ENCODE results near the gene COQ8B. TPM values are rescaled to one million over a fixed set of nuclear protein-coding genes. Genes with fewer than 3 reads are reported as not detected.
A peak's percentile ranks its signal among the peaks of the same experiment; 100 is the strongest.

Gene COQ8B
- total RNA-seq, 2 donors from 2014 or later: 25.5 to 39.8 TPM

DNA sequence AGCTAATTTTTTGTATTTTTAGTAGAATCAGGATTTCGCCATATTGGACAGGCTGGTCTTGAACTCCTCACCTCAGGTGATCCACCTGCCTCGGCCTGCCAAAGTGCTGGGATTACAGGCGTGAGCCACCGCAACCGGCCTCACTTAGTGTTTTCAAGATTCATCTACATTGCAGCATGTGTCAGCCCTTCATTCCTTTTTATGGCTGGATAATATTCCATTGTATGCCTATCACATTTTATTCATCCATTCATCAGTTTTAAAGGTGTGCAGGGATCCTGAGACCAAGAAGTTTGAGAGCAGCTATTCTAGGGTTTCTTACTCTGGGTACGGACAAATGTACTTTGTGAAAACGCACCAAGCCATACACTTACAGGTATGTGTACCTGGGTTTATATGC lies 9.1 kb downstream of the COQ8B start:
- H3K36me3 Mint-ChIP-seq: peaks cover 12 to 18% of the 10 kb centered on the region in 2 donors
- DNase-seq (ENCODE audit: low spot score in 2 of 2) (no peak), ATAC-seq (no peak)
- no peaks in the 10 kb centered on the region for H3K9me3 Mint-ChIP-seq
- peak overlapping the region in 1 of 2 donors; percentile 9 for H3K27ac Mint-ChIP-seq

DNA sequence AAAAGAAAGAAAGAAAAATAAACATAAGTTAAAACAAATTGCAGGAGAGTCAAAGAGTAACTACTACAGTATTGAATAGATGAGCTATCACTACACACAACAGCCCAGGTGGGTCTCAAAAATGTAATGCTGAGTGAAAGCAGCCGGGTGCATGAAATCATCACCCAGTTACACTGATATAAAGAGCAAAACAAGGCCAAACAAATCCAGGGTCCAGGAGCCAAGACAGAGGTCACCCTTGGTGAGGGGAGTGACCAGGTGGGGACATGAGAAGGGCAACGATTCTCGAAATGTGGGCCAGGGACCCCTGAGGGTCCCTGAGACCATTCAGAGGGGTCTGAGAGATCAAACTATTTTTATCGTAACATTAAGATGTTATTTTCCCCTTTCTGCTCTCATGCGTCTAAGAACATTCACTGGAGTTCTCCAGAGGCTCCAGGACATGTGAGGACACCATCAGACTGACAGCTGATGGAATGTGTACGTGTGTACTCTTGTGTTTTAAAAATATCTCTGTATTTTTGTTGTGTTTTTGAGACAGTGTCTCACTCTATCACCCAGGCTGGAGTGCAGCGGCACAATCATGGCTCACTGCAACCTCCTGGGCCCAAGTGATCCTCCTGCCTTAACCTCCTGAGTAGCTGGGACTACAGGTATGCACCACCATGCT lies 10.6 kb downstream of the COQ8B start:
- DNase-seq (ENCODE audit: low spot score in 2 of 2): no peak
- Mint-ChIP-seq H3K27ac (no peak overlapping the region), H3K9me3 (no peaks in the 10 kb centered on the region), H3K36me3 (peaks cover 12% of the 10 kb centered on the region in 2 donors)
- ATAC-seq: no peak

GRCh38 chr19:40705362-40705651 lies 11.4 kb downstream of the COQ8B start:
- ATAC-seq: no peak
- H3K36me3 Mint-ChIP-seq: peaks cover 7 to 12% of the 10 kb centered on the region in 2 donors

DNA sequence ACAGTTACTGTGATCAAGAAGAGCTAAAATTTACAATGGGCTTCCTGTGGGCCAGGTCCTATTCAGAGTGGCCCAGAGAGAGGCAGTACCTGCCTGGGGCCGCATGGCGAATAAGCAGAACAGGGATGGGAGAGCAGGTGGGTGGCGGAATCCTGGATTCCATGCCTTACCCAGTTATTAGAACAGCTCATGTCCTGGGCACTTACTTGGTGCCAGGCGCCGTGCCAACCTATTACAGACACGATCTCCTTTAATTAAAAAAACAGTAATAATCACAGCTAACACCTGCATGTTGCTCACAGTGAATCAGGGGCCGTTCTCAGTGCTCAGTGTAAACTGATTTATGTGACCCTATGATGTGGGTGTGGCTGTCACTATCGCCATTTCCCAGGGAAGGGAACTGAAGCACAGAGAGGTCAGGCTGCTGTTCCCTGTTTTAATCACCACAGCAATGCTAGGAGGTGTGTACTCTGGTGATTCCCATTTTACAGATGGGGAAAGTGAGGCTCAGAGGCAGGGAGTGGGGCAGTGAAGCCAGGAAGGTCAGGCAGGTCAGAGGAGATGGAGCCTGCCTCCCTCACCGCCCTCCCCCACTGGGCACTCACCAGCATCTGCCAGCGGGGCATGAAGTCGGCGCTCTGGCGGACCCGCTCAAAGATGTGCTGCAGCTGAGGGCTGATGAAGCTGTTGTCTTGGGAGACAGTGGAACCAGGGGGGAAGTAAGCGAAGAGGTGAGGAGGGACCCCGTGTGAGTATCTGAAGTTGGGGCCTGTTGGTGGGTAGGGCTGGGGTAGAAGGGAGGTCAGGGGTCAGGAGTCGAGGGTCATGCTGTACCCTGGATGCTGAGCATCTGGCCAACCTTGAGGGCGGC lies 12.0 kb downstream of the COQ8B start:
- ATAC-seq: no peak
- H3K27ac Mint-ChIP-seq: peak overlapping the region; percentile 46 to 79
- H3K9me3 Mint-ChIP-seq: no peaks in the 10 kb centered on the region
- DNase-seq (ENCODE audit: low spot score in 2 of 2): no peak
- peaks cover 6 to 12% of the 10 kb centered on the region in 2 donors for H3K36me3 Mint-ChIP-seq

More at GRCh38 chr19:40705362-40705651, 11.4 kb downstream of the COQ8B start:
- DNase-seq (ENCODE audit: low spot score in 2 of 2): no peak
- Mint-ChIP-seq H3K27ac (peak overlapping the region in 1 of 2 donors; percentile 79), H3K9me3 (no peaks in the 10 kb centered on the region)

DNA sequence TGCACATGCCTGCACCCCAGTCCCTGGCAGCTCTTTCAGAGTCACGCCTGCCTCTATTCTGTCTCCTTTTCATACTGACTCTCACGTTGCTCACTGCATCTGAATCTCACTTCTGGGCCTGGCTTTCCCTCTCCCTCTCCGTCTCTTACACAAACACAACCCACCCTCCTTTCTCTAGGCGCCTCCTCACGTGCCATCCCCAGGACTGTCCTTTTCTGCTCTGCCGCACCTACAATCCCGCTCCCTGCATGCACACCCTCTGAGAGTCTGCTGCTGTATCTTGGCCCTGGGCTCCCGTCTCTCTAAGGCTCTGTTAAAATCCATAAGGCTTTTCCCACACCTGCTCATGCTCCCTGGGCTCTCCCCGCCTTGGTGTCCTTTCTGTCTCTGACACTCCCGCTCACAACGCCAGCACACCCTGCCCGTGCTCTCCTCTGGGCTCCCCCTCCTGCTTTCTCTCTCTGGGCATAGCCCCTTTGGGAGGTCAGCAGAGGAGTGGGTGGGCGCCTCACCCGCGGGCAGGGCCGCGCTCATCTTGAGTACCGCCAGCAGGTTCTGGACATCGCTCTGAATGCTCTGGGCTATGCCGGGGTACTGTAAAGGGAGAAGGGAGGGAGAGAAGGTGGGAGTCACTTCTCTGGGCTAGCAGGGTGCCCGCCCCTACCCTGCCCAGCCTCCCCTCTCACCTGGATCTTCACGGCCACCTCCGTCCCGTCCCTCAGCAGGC lies 13.5 kb downstream of the COQ8B start:
- peaks cover 6 to 7% of the 10 kb centered on the region in 2 donors for H3K36me3 Mint-ChIP-seq
- H3K27ac Mint-ChIP-seq: no peak overlapping the region
- DNase-seq (ENCODE audit: low spot score in 2 of 2) (no peak), ATAC-seq (no peak)
- no peaks in the 10 kb centered on the region for H3K9me3 Mint-ChIP-seq

DNA sequence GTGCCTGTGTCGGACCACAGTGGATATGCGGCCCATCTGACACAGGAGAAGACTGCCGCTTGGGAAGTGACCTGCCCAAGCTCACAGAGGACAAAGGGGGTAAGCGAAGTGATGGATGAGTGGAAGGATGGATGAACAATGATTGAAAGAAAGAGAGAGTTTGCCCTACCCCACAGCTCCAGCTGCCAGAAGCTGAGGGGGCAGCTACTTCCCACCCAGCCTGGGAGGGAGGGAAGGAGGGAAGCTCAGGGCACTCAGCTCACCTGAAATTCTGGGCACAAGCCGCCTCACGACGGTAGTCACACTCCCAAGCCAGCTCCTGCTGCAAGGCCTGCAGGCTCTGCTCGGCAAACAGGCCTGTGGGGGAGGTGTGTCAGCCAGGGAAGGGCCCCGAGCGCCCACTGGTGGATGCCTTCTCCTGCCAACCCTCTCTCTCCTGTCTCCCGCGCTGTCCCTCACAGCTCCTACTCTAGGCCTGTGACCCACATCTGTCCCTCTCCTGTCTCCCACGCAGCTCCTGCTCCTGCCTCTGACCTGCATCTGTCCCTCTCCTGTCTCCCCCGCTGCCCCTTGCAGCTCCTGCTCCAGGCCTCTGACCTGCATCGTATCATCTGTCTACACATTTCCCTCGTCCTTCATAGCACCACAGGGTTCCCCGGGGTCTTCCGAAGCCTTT lies 14.2 kb downstream of the COQ8B start:
- no peak for ATAC-seq
- Mint-ChIP-seq H3K27ac (no peak overlapping the region), H3K9me3 (no peaks in the 10 kb centered on the region), H3K36me3 (peaks cover 6 to 7% of the 10 kb centered on the region in 2 donors)
- no peak for DNase-seq (ENCODE audit: low spot score in 2 of 2)

DNA sequence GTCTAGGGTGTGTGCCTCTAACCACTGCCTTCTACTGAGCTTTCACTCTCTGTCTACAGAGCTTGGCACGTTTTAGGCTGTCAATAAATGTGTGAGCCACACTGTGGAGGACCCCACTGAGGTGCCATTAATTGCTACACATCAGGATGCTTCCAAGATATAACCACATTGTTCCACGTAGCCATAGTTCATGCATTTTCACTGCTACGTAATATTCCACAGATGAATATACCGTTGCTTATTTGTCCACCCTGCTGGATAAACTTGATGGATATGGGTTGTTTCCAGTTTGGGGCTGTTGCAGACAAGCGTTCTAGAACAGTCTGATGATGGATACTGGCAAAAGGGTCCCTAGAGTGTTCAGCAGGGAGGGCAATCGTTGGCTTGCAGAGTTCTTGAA lies 14.9 kb downstream of the COQ8B start:
- ATAC-seq (no peak), DNase-seq (ENCODE audit: low spot score in 2 of 2) (no peak)
- Mint-ChIP-seq H3K9me3 (no peaks in the 10 kb centered on the region), H3K27ac (no peak overlapping the region), H3K36me3 (peaks cover 6 to 7% of the 10 kb centered on the region in 2 donors)

DNA sequence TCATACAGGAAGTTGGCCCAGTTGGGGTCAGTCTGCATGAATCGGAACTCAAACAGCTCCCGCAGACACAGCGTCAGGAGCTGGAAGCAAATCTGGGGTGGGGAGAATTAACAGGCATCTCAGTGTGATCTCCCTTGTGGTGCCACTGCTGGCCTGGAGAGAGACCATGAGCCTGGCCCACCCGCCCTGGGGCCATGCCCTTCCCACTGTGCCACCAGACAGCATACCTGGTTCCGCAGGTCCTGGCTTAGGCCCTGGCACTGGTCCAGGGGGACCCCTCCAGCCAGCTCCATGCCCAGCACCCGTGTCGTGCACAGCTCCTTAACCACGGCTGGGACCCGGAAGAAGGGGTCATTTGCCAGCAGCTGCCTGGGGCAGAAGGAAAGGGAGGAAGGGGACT lies 16.6 kb downstream of the COQ8B start:
- no peak for DNase-seq (ENCODE audit: low spot score in 2 of 2)
- no peak for ATAC-seq
- peaks cover 5 to 7% of the 10 kb centered on the region in 2 donors for H3K36me3 Mint-ChIP-seq
- H3K9me3 Mint-ChIP-seq: no peaks in the 10 kb centered on the region
- no peak overlapping the region for H3K27ac Mint-ChIP-seq

DNA sequence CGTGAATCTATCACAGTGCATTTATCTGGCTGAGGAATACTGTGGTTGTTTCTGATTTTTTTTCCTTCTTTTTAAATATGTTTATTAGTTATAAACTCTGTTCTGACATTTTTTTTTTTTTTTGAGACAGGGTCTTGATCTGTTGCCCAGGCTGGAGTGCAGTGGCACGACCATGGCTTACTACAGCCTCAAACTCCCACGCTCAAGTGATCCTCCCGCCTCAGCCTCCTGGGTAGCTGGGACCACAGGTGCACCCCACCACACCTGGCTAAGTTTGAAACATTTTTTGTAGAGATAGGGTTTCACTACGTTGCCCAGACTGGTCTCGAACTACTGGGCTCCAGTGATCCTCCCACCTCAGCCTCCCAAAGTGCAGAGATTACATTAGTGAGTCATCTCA lies 19.7 kb downstream of the COQ8B start:
- Mint-ChIP-seq H3K27ac (no peak overlapping the region), H3K36me3 (no peaks in the 10 kb centered on the region), H3K9me3 (no peaks in the 10 kb centered on the region)
- DNase-seq (ENCODE audit: low spot score in 2 of 2) (no peak), ATAC-seq (no peak)

DNA sequence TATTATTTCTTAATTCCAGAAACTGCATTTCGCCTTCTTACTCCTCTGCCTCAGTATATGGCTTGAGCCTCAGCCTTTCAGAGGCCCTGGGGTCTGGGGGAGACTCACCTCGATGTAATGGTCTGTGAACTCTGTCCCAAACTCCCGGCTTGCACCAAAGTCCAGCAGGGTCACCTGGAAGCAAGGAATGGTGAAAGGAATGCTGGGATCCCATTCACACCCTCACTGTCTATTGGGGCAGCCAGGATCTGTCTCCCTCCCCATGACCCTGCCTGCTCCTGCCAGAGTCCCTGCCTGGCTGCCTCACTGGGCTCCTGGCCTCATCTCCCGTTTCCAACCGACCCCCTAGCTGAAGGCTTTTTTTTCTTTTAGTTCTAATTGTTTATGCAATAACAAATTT lies 20.8 kb downstream of the COQ8B start:
- H3K9me3 Mint-ChIP-seq: no peaks in the 10 kb centered on the region
- H3K27ac Mint-ChIP-seq: no peak overlapping the region
- no peak for ATAC-seq
- DNase-seq (ENCODE audit: low spot score in 2 of 2): no peak
- H3K36me3 Mint-ChIP-seq: no peaks in the 10 kb centered on the region

DNA sequence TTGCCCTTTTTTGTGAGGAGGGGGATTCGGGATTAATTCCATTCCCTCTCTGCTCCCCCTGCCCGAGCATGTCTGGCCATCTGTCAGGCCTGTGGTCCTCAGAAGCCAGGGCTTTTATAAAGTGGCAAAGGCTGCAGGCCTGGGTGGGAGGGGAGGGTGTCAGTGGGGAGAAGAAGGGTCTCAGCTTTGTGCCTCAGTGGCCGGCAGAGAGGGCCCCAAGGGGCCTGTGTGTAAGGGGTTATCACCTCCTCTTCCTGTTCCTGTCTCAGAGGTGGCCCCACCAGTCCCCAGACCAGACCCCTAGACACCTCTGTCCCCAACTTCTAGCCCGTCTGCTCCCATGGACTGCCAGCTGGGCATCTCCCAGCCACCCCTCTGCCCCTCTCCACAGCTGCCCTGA lies 22.8 kb downstream of the COQ8B start:
- Mint-ChIP-seq H3K36me3 (no peaks in the 10 kb centered on the region), H3K27ac (no peak overlapping the region)
- no peak for ATAC-seq

GRCh38 chr19:40693150-40693788 lies 23.4 kb downstream of the COQ8B start:
- Mint-ChIP-seq H3K9me3 (no peaks in the 10 kb centered on the region), H3K36me3 (no peaks in the 10 kb centered on the region), H3K27ac (peak overlapping the region in 1 of 2 donors; percentile 66)
- ATAC-seq (no peak), DNase-seq (ENCODE audit: low spot score in 2 of 2) (no peak)

More for the DNA sequence above, 22.8 kb downstream of the COQ8B start:
- H3K9me3 Mint-ChIP-seq: no peaks in the 10 kb centered on the region
- DNase-seq (ENCODE audit: low spot score in 2 of 2): no peak

DNA sequence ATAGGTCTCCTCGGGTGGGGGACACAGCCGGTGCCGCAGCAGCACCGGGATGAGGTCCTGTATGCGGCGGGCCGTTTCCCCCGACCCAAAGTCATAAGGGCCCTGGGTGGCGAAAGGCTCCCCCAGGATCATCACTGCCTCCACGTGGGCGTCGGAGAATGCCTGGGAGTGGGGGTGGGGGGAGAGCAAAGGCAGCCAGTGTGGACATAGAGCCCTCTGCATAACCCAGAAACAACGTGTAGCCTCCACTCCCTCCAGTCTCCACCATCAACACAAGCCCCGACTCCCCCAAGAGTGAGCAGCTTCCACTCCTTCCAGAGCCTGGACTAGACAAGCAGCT lies 24.5 kb downstream of the COQ8B start:
- Mint-ChIP-seq H3K27ac (peak overlapping the region in 1 of 2 donors; percentile 46), H3K9me3 (no peaks in the 10 kb centered on the region), H3K36me3 (no peaks in the 10 kb centered on the region)
- DNase-seq (ENCODE audit: low spot score in 2 of 2): no peak
- ATAC-seq: no peak

- no peaks in the 10 kb centered on the region for H3K36me3 Mint-ChIP-seq
- H3K9me3 Mint-ChIP-seq: no peaks in the 10 kb centered on the region
- no peak for DNase-seq (ENCODE audit: low spot score in 2 of 2)
- peak overlapping the region; percentile 16 to 90 for H3K27ac Mint-ChIP-seq
- no peak for ATAC-seq
These were observed 25.1 kb downstream of the COQ8B start for GRCh38 chr19:40691421-40692211.

DNA sequence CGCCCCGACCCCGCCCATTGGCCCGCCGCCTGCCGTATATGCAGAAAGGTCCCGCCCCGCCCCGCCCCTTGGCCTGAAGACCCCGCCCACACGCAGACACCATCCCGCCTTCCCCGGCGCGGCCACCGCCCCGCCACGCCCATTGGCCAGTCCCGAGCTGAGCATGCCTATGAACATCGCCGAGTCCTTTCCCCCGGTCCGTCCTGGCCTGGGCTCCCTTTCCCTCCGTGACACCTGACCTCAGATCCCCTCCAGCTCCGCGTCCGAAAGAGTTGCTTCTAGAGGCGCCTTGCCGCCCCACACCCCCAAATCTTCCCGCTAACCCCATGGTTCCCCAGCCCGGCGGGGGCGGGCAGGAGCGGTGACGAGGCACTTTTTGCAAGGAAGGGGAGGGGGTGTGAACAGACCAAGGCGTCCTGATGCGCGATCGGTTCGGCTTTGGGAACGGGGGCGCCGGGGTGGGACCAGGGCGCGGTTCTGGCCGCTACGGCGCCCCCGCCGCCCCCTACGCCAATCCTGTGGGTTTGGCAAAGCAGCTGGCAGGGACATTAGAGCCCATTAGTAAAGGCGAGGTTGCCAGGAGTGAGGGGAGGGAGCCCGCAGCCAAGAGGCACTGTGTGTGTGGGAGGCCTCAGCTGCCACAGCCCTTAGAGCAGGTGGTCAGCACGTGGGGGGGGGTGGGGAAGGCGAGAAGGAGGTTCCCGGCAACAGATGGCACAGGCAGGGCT lies 25.8 kb downstream of the COQ8B start:
- peaks cover 0 to under 1% of the 10 kb centered on the region in 2 donors for H3K36me3 Mint-ChIP-seq
- no peaks in the 10 kb centered on the region for H3K9me3 Mint-ChIP-seq
- peak overlapping the region; percentile 90 to 97 for H3K27ac Mint-ChIP-seq
- ATAC-seq: peak; percentile 91
- peak; percentile 88 to 91 for DNase-seq (ENCODE audit: low spot score in 2 of 2)
